Astrocyte (in vitro differentiated cells and primary cell): ENCODE data around the gene HYPK. TPM values are rescaled to one million over a fixed set of nuclear protein-coding genes. Genes with fewer than 3 reads are reported as not detected.
"Not testable (repeated sequence)": the region's sequence is repeated elsewhere in the genome, so short reads cannot be mapped to it uniquely, and the experiment has no call there.

ENCODE experiments used
- DNase-seq: peaks from one replicate; pipeline ENCODE4 v3.0.0-alpha.2; 2010; ENCODE audit warnings: low read depth
- FAIRE-seq: peaks from 2 replicates; lab custom pipeline; 2011; peaks lifted over from hg19 to GRCh38; lab: Jason Lieb, UNC
- H2AFZ ChIP-seq: 2 replicates; pipeline ENCODE4 v1.6.0; 2012; ENCODE audit warnings: low read depth, low read length, inconsistent platforms
- H3K27ac ChIP-seq: 2 replicates; pipeline ENCODE4 v1.5.1; 2011; ENCODE audit warnings: low read depth, low read length, inconsistent platforms
- H3K27me3 ChIP-seq: 2 replicates; pipeline ENCODE4 v1.6.0; 2011; ENCODE audit warnings: low read length, inconsistent platforms; ENCODE audit not compliant: insufficient read depth
- H3K36me3 ChIP-seq: 2 replicates; pipeline ENCODE4 v1.5.1; 2011; ENCODE audit warnings: low read length, inconsistent platforms; ENCODE audit not compliant: insufficient read depth
- H3K4me1 ChIP-seq: 2 replicates; pipeline ENCODE4 v1.5.1; 2011; ENCODE audit warnings: low read length, inconsistent platforms; ENCODE audit not compliant: insufficient read depth
- H3K4me2 ChIP-seq: 2 replicates; pipeline ENCODE4 v1.6.0; 2012; ENCODE audit warnings: low read length, inconsistent platforms
- H3K4me3 ChIP-seq: 2 replicates; pipeline ENCODE4 v1.5.1; 2011; ENCODE audit warnings: low read depth, mild to moderate bottlenecking, low read length, inconsistent platforms; ENCODE audit not compliant: insufficient read depth
- H3K79me2 ChIP-seq: 2 replicates; pipeline ENCODE4 v1.6.0; 2012; ENCODE audit warnings: mild to moderate bottlenecking, low read length, inconsistent platforms; ENCODE audit not compliant: insufficient read depth
- H3K9ac ChIP-seq: 2 replicates; pipeline ENCODE4 v1.6.0; 2012; ENCODE audit warnings: mild to moderate bottlenecking, low read length, inconsistent platforms
- H3K9me3 ChIP-seq: 2 replicates; pipeline ENCODE4 v1.5.1; 2012; ENCODE audit warnings: low read depth, mild to moderate bottlenecking, low read length, inconsistent platforms; ENCODE audit not compliant: insufficient read depth
- H4K20me1 ChIP-seq: 2 replicates; pipeline ENCODE4 v1.6.0; 2012; ENCODE audit warnings: low read length, inconsistent platforms; ENCODE audit not compliant: insufficient read depth
- H3K27ac Mint-ChIP-seq: one replicate; pipeline ENCODE4 v1.8.0; 2021; ENCODE audit warnings: mild to moderate bottlenecking, mixed read lengths; ENCODE audit not compliant: unreplicated experiment
- H3K27me3 Mint-ChIP-seq: one replicate; pipeline ENCODE4 v1.8.0; 2021; ENCODE audit warnings: low read depth, mixed read lengths; ENCODE audit not compliant: unreplicated experiment
- H3K36me3 Mint-ChIP-seq: one replicate; pipeline ENCODE4 v1.8.0; 2021; ENCODE audit warnings: low read depth, mixed read lengths; ENCODE audit not compliant: unreplicated experiment
- H3K4me1 Mint-ChIP-seq: one replicate; pipeline ENCODE4 v1.8.0; 2021; ENCODE audit warnings: low read depth, mixed read lengths; ENCODE audit not compliant: unreplicated experiment
- H3K4me3 Mint-ChIP-seq: one replicate; pipeline ENCODE4 v1.8.0; 2021; ENCODE audit warnings: mild to moderate bottlenecking, moderate library complexity, mixed read lengths; ENCODE audit not compliant: unreplicated experiment
- H3K9me3 Mint-ChIP-seq: one replicate; pipeline ENCODE4 v1.8.0; 2021; ENCODE audit warnings: mild to moderate bottlenecking, mixed read lengths; ENCODE audit not compliant: unreplicated experiment
- CTCF ChIP-seq: IDR thresholded peaks from 2 replicates; pipeline ENCODE4 v1.5.1; 2011; ENCODE audit warnings: low read depth, mild to moderate bottlenecking, inconsistent platforms, low read length, moderate library complexity; ENCODE audit not compliant: insufficient read depth
- EZH2 ChIP-seq: IDR thresholded peaks from 2 replicates; pipeline ENCODE4 v1.6.1; 2012; ENCODE audit warnings: mild to moderate bottlenecking, low read length, inconsistent platforms; ENCODE audit not compliant: insufficient read depth
- total RNA-seq: library from RNA; stranded (reverse); gene quantifications from 2 replicates; pipeline ENCODE4 v1.2.1, GENCODE V29; 2021

HYPK gene
- total RNA-seq, 1 donor from 2014 or later: 15.7 TPM

- Histone ChIP-seq H3K9ac (peak overlapping the region; percentile 86), H2AFZ (no peak overlapping the region), H3K27ac (no peak overlapping the region), H3K4me2 (peak overlapping the region; percentile 95), H3K9me3 (no peaks in the 10 kb centered on the region), H3K4me1 (peaks cover 12% of the 10 kb centered on the region), H4K20me1 (peaks cover 5% of the 10 kb centered on the region), H3K79me2 (peaks cover 21% of the 10 kb centered on the region), H3K4me3 (peak overlapping the region; percentile 22), H3K36me3 (no peaks in the 10 kb centered on the region), H3K27me3 (no peaks in the 10 kb centered on the region)
- peaks cover 2% of the 10 kb centered on the region for H3K36me3 Mint-ChIP-seq
- H3K4me3 Mint-ChIP-seq: no peak overlapping the region
- FAIRE-seq (no peak), DNase-seq (no peak)
- H3K9me3 Mint-ChIP-seq: no peaks in the 10 kb centered on the region
- H3K4me1 Mint-ChIP-seq: peaks cover 2% of the 10 kb centered on the region
- H3K27ac Mint-ChIP-seq: no peak overlapping the region
- H3K27me3 Mint-ChIP-seq: no peaks in the 10 kb centered on the region
- TF ChIP-seq CTCF (no peak), EZH2 (no peak)
Measured at GRCh38 chr15:43828061-43828657, 27.8 kb downstream of the HYPK start.

GRCh38 chr15:43829951-43830540, 29.6 kb downstream of the HYPK start:
- not testable (repeated sequence) for H4K20me1 ChIP-seq, H3K9me3 ChIP-seq, H3K4me1 ChIP-seq, H3K9ac ChIP-seq, H3K4me3 ChIP-seq, H3K4me1 Mint-ChIP-seq, H3K4me2 ChIP-seq, H3K36me3 ChIP-seq, H3K4me3 Mint-ChIP-seq, H3K9me3 Mint-ChIP-seq, H3K27ac ChIP-seq, H3K27me3 ChIP-seq, DNase-seq, H3K79me2 ChIP-seq, H2AFZ ChIP-seq, H3K27ac Mint-ChIP-seq, H3K27me3 Mint-ChIP-seq, FAIRE-seq, H3K36me3 Mint-ChIP-seq

- not testable (repeated sequence) for H4K20me1 ChIP-seq, H3K9me3 ChIP-seq, H3K4me3 Mint-ChIP-seq, H3K27ac Mint-ChIP-seq, H3K36me3 Mint-ChIP-seq, H3K27ac ChIP-seq, H3K27me3 ChIP-seq, FAIRE-seq, H3K36me3 ChIP-seq, H3K4me3 ChIP-seq, DNase-seq, H3K4me1 ChIP-seq, H2AFZ ChIP-seq, H3K9ac ChIP-seq, H3K9me3 Mint-ChIP-seq, H3K4me2 ChIP-seq, H3K79me2 ChIP-seq, H3K27me3 Mint-ChIP-seq, H3K4me1 Mint-ChIP-seq
Measured at GRCh38 chr15:43830691-43831275, 30.4 kb downstream of the HYPK start.

GRCh38 chr15:43831519-43832052, 31.2 kb downstream of the HYPK start:
- H3K27me3 ChIP-seq, H3K9me3 ChIP-seq, H3K36me3 ChIP-seq, H3K4me3 Mint-ChIP-seq, H3K79me2 ChIP-seq, H4K20me1 ChIP-seq, H3K36me3 Mint-ChIP-seq, H3K27me3 Mint-ChIP-seq, H3K4me1 ChIP-seq, H3K27ac Mint-ChIP-seq, H3K9me3 Mint-ChIP-seq, H3K9ac ChIP-seq, DNase-seq, H3K27ac ChIP-seq, H2AFZ ChIP-seq, H3K4me1 Mint-ChIP-seq, FAIRE-seq, H3K4me2 ChIP-seq, H3K4me3 ChIP-seq: not testable (repeated sequence)

- not testable (repeated sequence) for H3K9me3 Mint-ChIP-seq, H3K27ac Mint-ChIP-seq, H3K4me1 Mint-ChIP-seq, H3K4me2 ChIP-seq, H3K27me3 Mint-ChIP-seq, H4K20me1 ChIP-seq, H2AFZ ChIP-seq, H3K36me3 ChIP-seq, DNase-seq, H3K27me3 ChIP-seq, H3K9me3 ChIP-seq, FAIRE-seq, H3K79me2 ChIP-seq, H3K27ac ChIP-seq, H3K36me3 Mint-ChIP-seq, H3K4me1 ChIP-seq, H3K4me3 ChIP-seq, H3K4me3 Mint-ChIP-seq, H3K9ac ChIP-seq
Measured at GRCh38 chr15:43832485-43832884, 32.1 kb downstream of the HYPK start.
